GM23338 (cell line): ENCODE data around the gene RTN4RL1. TPM values are rescaled to one million over a fixed set of nuclear protein-coding genes. Genes with fewer than 3 reads are reported as not detected.

Experiments
- ATAC-seq: fragments of 200-7000 bp; cut with Tn5 transposase; 3 replicates; pipeline ENCODE4 v1.9.1; 2020
- DNase-seq: peaks from one replicate; pipeline ENCODE4 v3.0.0-alpha.2; 2015; ENCODE audit warnings: low spot score
- H2AFZ ChIP-seq: fragments of 200-600 bp; sonication (generic); 2 replicates; pipeline ENCODE4 v1.8.0; 2016; ENCODE audit warnings: antibody characterized with exemption, mild to moderate bottlenecking, moderate library complexity
- H3F3A ChIP-seq: fragments of 200-600 bp; sonication (generic); replicated peaks from 2 replicates; pipeline ENCODE4 v1.8.0; 2017; ENCODE audit warnings: antibody characterized with exemption, mixed run types, low read depth
- H3K27ac ChIP-seq: fragments of 200-600 bp; sonication (generic); 2 replicates; pipeline ENCODE4 v1.6.1; 2016; ENCODE audit warnings: low read depth
- H3K27me3 ChIP-seq: fragments of 200-600 bp; sonication (generic); 2 replicates; pipeline ENCODE4 v1.8.0; 2016; ENCODE audit warnings: mild to moderate bottlenecking, mixed run types, moderate library complexity; ENCODE audit not compliant: insufficient read depth
- H3K36me3 ChIP-seq: fragments of 200-600 bp; sonication (generic); 2 replicates; pipeline ENCODE4 v1.8.0; 2016; ENCODE audit warnings: mild to moderate bottlenecking; ENCODE audit not compliant: insufficient read depth
- H3K4me1 ChIP-seq: fragments of 200-600 bp; sonication (generic); 2 replicates; pipeline ENCODE4 v1.8.0; 2016; ENCODE audit warnings: mild to moderate bottlenecking, moderate library complexity; ENCODE audit not compliant: insufficient read depth
- H3K4me2 ChIP-seq: fragments of 200-600 bp; sonication (generic); 2 replicates; pipeline ENCODE4 v1.7.1; 2017; ENCODE audit warnings: mixed run types
- H3K4me3 ChIP-seq: fragments of 200-600 bp; sonication (generic); 2 replicates; pipeline ENCODE4 v1.6.1; 2016; ENCODE audit warnings: mixed run types
- H3K79me2 ChIP-seq: fragments of 200-600 bp; sonication (generic); replicated peaks from 2 replicates; pipeline ENCODE4 v1.8.0; 2017; ENCODE audit warnings: mild to moderate bottlenecking; ENCODE audit not compliant: insufficient read depth
- H3K9me2 ChIP-seq: fragments of 200-600 bp; sonication (generic); 2 replicates; pipeline ENCODE4 v1.8.0; 2017; ENCODE audit not compliant: insufficient read depth
- H4K20me1 ChIP-seq: fragments of 200-600 bp; sonication (generic); replicated peaks from 2 replicates; pipeline ENCODE4 v1.8.0; 2017; ENCODE audit warnings: mild to moderate bottlenecking; ENCODE audit not compliant: insufficient read depth
- H3K27ac Mint-ChIP-seq: 2 replicates; pipeline ENCODE4 v1.8.0; 2020; ENCODE audit warnings: inconsistent platforms, mild to moderate bottlenecking, moderate library complexity, mixed read lengths
- H3K27me3 Mint-ChIP-seq: 3 replicates; pipeline ENCODE4 v1.8.0; 2022; ENCODE audit warnings: low read depth, mild to moderate bottlenecking, moderate library complexity, mixed read lengths, inconsistent platforms; ENCODE audit not compliant: insufficient read depth, poor library complexity
- H3K36me3 Mint-ChIP-seq: 3 replicates; pipeline ENCODE4 v1.8.0; 2021; ENCODE audit warnings: low read depth, mild to moderate bottlenecking, inconsistent platforms, moderate library complexity, mixed read lengths
- H3K4me1 Mint-ChIP-seq: 3 replicates; pipeline ENCODE4 v1.8.0; 2020; ENCODE audit warnings: mild to moderate bottlenecking, inconsistent platforms, mixed read lengths
- H3K4me3 Mint-ChIP-seq: 3 replicates; pipeline ENCODE4 v1.8.0; 2021; ENCODE audit warnings: moderate library complexity, mild to moderate bottlenecking, inconsistent platforms, mixed read lengths
- H3K9me3 Mint-ChIP-seq: 3 replicates; pipeline ENCODE4 v1.8.0; 2020; ENCODE audit warnings: moderate library complexity, mild to moderate bottlenecking, inconsistent platforms, mixed read lengths
- CREB1 ChIP-seq: fragments of 250-450 bp; sonication (Bioruptor Pico); IDR thresholded peaks from 2 replicates; pipeline ENCODE4 v1.5.0; 2020; ENCODE audit warnings: low read depth, mild to moderate bottlenecking, moderate library complexity
- ETS1 ChIP-seq: IDR thresholded peaks from 2 replicates; pipeline ENCODE4 v1.6.1; 2016; ENCODE audit warnings: antibody characterized with exemption
- EZH2phosphoT487 ChIP-seq: fragments of 200-600 bp; sonication (generic); IDR thresholded peaks from one replicate; pipeline ENCODE4 v1.8.1; 2018; ENCODE audit warnings: antibody characterized with exemption; ENCODE audit not compliant: unreplicated experiment
- JUNB ChIP-seq: IDR thresholded peaks from one replicate; pipeline ENCODE4 v1.6.1; 2016; ENCODE audit warnings: antibody characterized with exemption; ENCODE audit not compliant: unreplicated experiment
- NANOG ChIP-seq: IDR thresholded peaks from 2 replicates; pipeline ENCODE4 v1.6.1; 2016; ENCODE audit warnings: antibody characterized with exemption, borderline replicate concordance
- POLR2AphosphoS5 ChIP-seq: IDR thresholded peaks from 2 replicates; pipeline ENCODE4 v1.6.1; 2016; ENCODE audit warnings: antibody characterized with exemption, low read depth
- STAT1 ChIP-seq: IDR thresholded peaks from one replicate; pipeline ENCODE4 v1.6.1; 2016; ENCODE audit warnings: antibody characterized with exemption; ENCODE audit not compliant: unreplicated experiment
- ZNF114 ChIP-seq: fragments of 250-450 bp; sonication (Bioruptor Pico); IDR thresholded peaks from 2 replicates; pipeline ENCODE4 v1.5.0; 2020; ENCODE audit warnings: mild to moderate bottlenecking, moderate library complexity
- ZNF331 ChIP-seq: fragments of 250-450 bp; sonication (Bioruptor Pico); IDR thresholded peaks from 2 replicates; pipeline ENCODE4 v1.5.0; 2020; ENCODE audit warnings: low read depth, mild to moderate bottlenecking, moderate library complexity
- polyA plus RNA-seq: library from polyadenylated mRNA; unstranded; fragments of >200 nt; fragmentation: Nextera tagmentation; extraction: Ambion mirVana; gene quantifications from 2 replicates; pipeline ENCODE4 v1.2.1, GENCODE V29; 2016
- total RNA-seq: library from RNA; depleted of rRNA; stranded (reverse); fragments of >200 nt; shearing (Covaris generic); gene quantifications from 2 replicates; pipeline ENCODE4 v1.2.3, GENCODE V29; 2014
- TF ChIP-seq, protein P1 (sequence below), 2 experiments: fragments of 200-600 bp in 1 of 2; sonication (generic) in 1 of 2; conservative IDR thresholded peaks; 2 replicates each; pipeline versions ENCODE4 v1.5.1 to v1.6.1; 2016 to 2017; ENCODE audit warnings: antibody characterized with exemption in 2 of 2, low read depth in 2 of 2, mild to moderate bottlenecking in 2 of 2, moderate library complexity in 1 of 2
- TF ChIP-seq, protein P2 (sequence below): IDR thresholded peaks from one replicate; pipeline ENCODE4 v1.6.1; 2018; ENCODE audit warnings: antibody characterized with exemption; ENCODE audit not compliant: unreplicated experiment

RTN4RL1 gene
- total and polyA plus RNA-seq, 2 experiments from 2014 or later = 0.17 TPM; not detected in 1

GRCh38 chr17:1916316-1916715, 108.8 kb downstream of the RTN4RL1 start:
- H3F3A ChIP-seq = no peaks in the 10 kb centered on the region
- no peak overlapping the region for H3K4me3 Mint-ChIP-seq
- H3K4me1 ChIP-seq = no peaks in the 10 kb centered on the region
- H3K27ac Mint-ChIP-seq = no peak overlapping the region
- H3K4me1 Mint-ChIP-seq = peaks cover 4% of the 10 kb centered on the region; the same call in 2 of the 3 replicates
- H3K36me3 Mint-ChIP-seq = no peaks in the 10 kb centered on the region
- H3K27me3 ChIP-seq = peaks cover 23% of the 10 kb centered on the region; the same call in 1 of the 2 replicates
- H3K36me3 ChIP-seq = no peaks in the 10 kb centered on the region
- no peak overlapping the region for H3K4me3 ChIP-seq
- no peak overlapping the region for H2AFZ ChIP-seq
- no peak for ATAC-seq
- no peaks in the 10 kb centered on the region for H3K9me2 ChIP-seq
- H4K20me1 ChIP-seq = 0 out of 2 replicates have a peak, but pooled peaks cover 4% of the 10 kb centered on the region
- no peaks in the 10 kb centered on the region for H3K79me2 ChIP-seq
- peaks cover 34% of the 10 kb centered on the region for H3K27me3 Mint-ChIP-seq
- H3K4me2 ChIP-seq = no peak overlapping the region
- no peak for DNase-seq
- TF ChIP-seq, protein P1, sequence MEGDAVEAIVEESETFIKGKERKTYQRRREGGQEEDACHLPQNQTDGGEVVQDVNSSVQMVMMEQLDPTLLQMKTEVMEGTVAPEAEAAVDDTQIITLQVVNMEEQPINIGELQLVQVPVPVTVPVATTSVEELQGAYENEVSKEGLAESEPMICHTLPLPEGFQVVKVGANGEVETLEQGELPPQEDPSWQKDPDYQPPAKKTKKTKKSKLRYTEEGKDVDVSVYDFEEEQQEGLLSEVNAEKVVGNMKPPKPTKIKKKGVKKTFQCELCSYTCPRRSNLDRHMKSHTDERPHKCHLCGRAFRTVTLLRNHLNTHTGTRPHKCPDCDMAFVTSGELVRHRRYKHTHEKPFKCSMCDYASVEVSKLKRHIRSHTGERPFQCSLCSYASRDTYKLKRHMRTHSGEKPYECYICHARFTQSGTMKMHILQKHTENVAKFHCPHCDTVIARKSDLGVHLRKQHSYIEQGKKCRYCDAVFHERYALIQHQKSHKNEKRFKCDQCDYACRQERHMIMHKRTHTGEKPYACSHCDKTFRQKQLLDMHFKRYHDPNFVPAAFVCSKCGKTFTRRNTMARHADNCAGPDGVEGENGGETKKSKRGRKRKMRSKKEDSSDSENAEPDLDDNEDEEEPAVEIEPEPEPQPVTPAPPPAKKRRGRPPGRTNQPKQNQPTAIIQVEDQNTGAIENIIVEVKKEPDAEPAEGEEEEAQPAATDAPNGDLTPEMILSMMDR (conservative IDR thresholded peaks at IDR 0.05; ENCODE audit: low read depth in 2 of 2) = no peak
- H3K9me3 Mint-ChIP-seq = no peaks in the 10 kb centered on the region
- H3K27ac ChIP-seq = no peak overlapping the region

- Mint-ChIP-seq H3K4me1 (peaks cover 4% of the 10 kb centered on the region; the same call in 2 of the 3 replicates), H3K27me3 (peaks cover 38% of the 10 kb centered on the region), H3K27ac (no peak overlapping the region), H3K9me3 (no peaks in the 10 kb centered on the region), H3K4me3 (no peak overlapping the region), H3K36me3 (no peaks in the 10 kb centered on the region)
- peaks cover 27% of the 10 kb centered on the region; the same call in 1 of the 2 replicates for H3K27me3 ChIP-seq
- H3K4me1 ChIP-seq = no peaks in the 10 kb centered on the region
- no peak overlapping the region for H3K27ac ChIP-seq
- no peaks in the 10 kb centered on the region for H3K36me3 ChIP-seq
- TF ChIP-seq ZNF331 (CRISPR knock-in tag) = no peak
- TF ChIP-seq ZNF114 (CRISPR knock-in tag) = no peak
- H3K79me2 ChIP-seq = no peaks in the 10 kb centered on the region
- no peaks in the 10 kb centered on the region for H3F3A ChIP-seq
- 0 out of 2 replicates have a peak, but pooled peaks cover 4% of the 10 kb centered on the region for H4K20me1 ChIP-seq
- H2AFZ ChIP-seq = no peak overlapping the region
- no peak for DNase-seq
- H3K4me3 ChIP-seq = no peak overlapping the region
- no peaks in the 10 kb centered on the region for H3K9me2 ChIP-seq
- no peak for ATAC-seq
- no peak overlapping the region for H3K4me2 ChIP-seq
Observed at GRCh38 chr17:1915889-1916288, 109.2 kb downstream of the RTN4RL1 start.

DNA sequence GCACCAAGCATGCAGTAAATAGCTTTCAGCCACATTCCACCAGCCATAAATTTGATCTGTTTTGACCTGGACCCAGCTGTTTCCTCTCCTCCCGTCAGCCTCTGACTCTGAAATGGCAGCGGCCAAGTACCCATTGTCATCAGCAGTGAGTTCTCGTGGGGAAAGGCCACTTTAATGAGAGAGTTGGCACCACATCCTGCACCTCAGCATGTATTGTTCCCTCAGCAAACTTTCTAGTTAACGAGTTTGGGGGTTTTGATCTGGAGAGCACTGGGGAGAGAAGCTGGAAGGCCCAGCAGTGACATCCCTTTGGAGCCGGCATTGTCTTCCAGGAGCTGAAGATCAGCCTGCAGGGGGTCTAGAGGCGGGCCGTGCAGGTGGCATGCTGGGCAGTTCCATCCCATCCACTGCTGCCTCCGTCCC, 110.5 kb downstream of the RTN4RL1 start:
- Histone ChIP-seq H3K4me1 (no peaks in the 10 kb centered on the region), H3K27ac (no peak overlapping the region), H3K36me3 (no peaks in the 10 kb centered on the region), H2AFZ (no peak overlapping the region), H4K20me1 (0 out of 2 replicates have a peak, but pooled peaks cover 4% of the 10 kb centered on the region), H3K27me3 (peaks cover 39% of the 10 kb centered on the region), H3K4me3 (no peak overlapping the region), H3F3A (no peaks in the 10 kb centered on the region), H3K9me2 (no peaks in the 10 kb centered on the region), H3K4me2 (no peak overlapping the region), H3K79me2 (no peaks in the 10 kb centered on the region)
- Mint-ChIP-seq H3K4me3 (no peak overlapping the region), H3K36me3 (no peaks in the 10 kb centered on the region), H3K4me1 (peaks cover 4% of the 10 kb centered on the region; the same call in 2 of the 3 replicates), H3K27ac (no peak overlapping the region), H3K27me3 (peaks cover 48% of the 10 kb centered on the region), H3K9me3 (no peaks in the 10 kb centered on the region)
- DNase-seq = peak; percentile 42
- ATAC-seq = peak; percentile 76
- TF ChIP-seq JUNB = no peak
- TF ChIP-seq POLR2AphosphoS5 = no peak
- TF ChIP-seq STAT1 = no peak
- TF ChIP-seq, protein P2, sequence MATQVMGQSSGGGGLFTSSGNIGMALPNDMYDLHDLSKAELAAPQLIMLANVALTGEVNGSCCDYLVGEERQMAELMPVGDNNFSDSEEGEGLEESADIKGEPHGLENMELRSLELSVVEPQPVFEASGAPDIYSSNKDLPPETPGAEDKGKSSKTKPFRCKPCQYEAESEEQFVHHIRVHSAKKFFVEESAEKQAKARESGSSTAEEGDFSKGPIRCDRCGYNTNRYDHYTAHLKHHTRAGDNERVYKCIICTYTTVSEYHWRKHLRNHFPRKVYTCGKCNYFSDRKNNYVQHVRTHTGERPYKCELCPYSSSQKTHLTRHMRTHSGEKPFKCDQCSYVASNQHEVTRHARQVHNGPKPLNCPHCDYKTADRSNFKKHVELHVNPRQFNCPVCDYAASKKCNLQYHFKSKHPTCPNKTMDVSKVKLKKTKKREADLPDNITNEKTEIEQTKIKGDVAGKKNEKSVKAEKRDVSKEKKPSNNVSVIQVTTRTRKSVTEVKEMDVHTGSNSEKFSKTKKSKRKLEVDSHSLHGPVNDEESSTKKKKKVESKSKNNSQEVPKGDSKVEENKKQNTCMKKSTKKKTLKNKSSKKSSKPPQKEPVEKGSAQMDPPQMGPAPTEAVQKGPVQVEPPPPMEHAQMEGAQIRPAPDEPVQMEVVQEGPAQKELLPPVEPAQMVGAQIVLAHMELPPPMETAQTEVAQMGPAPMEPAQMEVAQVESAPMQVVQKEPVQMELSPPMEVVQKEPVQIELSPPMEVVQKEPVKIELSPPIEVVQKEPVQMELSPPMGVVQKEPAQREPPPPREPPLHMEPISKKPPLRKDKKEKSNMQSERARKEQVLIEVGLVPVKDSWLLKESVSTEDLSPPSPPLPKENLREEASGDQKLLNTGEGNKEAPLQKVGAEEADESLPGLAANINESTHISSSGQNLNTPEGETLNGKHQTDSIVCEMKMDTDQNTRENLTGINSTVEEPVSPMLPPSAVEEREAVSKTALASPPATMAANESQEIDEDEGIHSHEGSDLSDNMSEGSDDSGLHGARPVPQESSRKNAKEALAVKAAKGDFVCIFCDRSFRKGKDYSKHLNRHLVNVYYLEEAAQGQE = no peak
- TF ChIP-seq, protein P1 (conservative IDR thresholded peaks at IDR 0.05; ENCODE audit: low read depth in 2 of 2) = no peak
- TF ChIP-seq CREB1 (CRISPR knock-in tag) = no peak
- TF ChIP-seq ETS1 = no peak
- no peak for TF ChIP-seq EZH2phosphoT487
- no peak for TF ChIP-seq ZNF331 (CRISPR knock-in tag)
- TF ChIP-seq NANOG = no peak
